Tibial nerve (tissue), 3 donors: ENCODE measurements around the gene FERMT2.

ENCODE experiments used
- POLR2A ChIP-seq, 2 donors: fragments of 450-650 bp; IDR thresholded peaks; one replicate each; pipeline ENCODE4 v1.6.1; 2017; ENCODE audit warnings: antibody characterized with exemption in 2 of 2, mild to moderate bottlenecking in 2 of 2, moderate library complexity in 2 of 2
- TF ChIP-seq, protein P1 (sequence below), 5 experiments: fragments of 200-600 bp in 3 of 5; fragments of 450-650 bp in 2 of 5; sonication (generic) in 3 of 5; IDR thresholded peaks; one replicate each; pipeline ENCODE4 v1.5.1; 2016 to 2019; ENCODE audit warnings: antibody characterized with exemption in 5 of 5, mild to moderate bottlenecking in 3 of 5, moderate library complexity in 2 of 5

- TF ChIP-seq, protein P1, sequence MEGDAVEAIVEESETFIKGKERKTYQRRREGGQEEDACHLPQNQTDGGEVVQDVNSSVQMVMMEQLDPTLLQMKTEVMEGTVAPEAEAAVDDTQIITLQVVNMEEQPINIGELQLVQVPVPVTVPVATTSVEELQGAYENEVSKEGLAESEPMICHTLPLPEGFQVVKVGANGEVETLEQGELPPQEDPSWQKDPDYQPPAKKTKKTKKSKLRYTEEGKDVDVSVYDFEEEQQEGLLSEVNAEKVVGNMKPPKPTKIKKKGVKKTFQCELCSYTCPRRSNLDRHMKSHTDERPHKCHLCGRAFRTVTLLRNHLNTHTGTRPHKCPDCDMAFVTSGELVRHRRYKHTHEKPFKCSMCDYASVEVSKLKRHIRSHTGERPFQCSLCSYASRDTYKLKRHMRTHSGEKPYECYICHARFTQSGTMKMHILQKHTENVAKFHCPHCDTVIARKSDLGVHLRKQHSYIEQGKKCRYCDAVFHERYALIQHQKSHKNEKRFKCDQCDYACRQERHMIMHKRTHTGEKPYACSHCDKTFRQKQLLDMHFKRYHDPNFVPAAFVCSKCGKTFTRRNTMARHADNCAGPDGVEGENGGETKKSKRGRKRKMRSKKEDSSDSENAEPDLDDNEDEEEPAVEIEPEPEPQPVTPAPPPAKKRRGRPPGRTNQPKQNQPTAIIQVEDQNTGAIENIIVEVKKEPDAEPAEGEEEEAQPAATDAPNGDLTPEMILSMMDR (IDR thresholded peaks at IDR 0.05) = no peak
- TF ChIP-seq POLR2A (IDR thresholded peaks at IDR 0.05) = no peak
These were observed 121.2 kb downstream of the FERMT2 start for GRCh38 chr14:52829527-52830185.
